ENCODE measurements around the gene ANXA11.

ANXA11 gene

DNA sequence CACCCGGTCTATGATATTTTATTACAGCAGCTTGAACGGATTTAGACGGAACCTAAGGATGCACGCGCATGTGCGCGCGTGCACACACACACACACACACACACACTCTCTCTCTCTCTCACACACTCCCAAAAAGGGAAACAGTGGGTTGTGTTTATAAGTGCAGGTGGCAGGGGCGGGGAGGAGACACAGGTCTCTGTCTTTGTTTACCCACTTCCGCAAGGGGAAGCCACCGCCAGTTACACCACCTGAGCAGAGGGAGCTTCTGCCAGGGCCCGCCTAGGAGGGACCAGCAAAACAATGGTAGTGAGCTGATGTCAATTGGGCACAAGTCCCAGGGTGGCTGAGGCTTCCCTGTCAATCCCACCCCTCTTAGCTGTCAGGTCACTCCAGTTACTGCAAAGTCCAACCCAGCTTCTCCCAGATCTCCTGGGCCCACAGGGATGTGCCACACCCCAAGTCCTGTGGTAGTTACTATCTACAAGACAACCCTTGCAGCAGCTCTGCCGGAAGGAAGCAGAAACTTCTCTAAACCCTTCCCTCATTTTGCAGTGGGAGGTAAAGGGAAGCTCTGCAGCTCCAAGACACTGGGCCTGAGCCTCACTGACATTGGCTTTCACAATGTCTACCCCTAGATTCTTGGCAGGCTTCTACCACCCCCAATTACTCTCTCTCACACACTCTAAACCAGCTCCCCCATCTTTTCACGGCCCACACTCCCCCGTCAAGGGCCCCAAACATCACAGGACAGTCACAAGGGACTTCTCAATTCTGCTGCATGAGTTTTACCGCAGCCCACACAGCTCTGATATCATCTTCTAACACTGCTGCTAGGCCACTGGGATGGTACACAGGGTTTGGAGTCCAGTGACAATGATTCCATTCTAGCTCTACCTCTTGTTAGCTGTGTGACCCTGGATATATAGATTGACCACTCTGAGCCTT is 17.6 kb downstream of the ANXA11 start:
- DNase-seq (ENCODE audit: low spot score): no peak

DNA sequence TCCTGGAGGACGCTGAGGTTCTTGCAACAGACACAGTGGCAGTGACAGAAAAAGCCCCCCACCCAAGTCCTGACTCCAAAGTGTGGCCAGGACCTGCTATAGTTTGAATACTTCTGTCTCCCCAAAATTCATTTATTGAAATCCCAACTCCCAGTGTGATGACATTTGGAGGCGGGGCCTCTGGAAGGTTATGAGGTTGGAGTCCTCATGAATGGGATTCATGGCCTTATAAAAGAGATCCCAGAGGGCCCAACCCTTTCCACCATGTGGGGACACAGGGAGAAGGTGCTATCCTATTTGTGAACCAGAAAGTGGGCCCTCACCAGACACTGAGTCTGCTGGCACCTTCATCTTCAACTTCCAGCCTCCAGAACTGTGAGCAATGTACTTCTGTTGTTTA is 18.3 kb downstream of the ANXA11 start:
- DNase-seq (ENCODE audit: low spot score): no peak

DNA sequence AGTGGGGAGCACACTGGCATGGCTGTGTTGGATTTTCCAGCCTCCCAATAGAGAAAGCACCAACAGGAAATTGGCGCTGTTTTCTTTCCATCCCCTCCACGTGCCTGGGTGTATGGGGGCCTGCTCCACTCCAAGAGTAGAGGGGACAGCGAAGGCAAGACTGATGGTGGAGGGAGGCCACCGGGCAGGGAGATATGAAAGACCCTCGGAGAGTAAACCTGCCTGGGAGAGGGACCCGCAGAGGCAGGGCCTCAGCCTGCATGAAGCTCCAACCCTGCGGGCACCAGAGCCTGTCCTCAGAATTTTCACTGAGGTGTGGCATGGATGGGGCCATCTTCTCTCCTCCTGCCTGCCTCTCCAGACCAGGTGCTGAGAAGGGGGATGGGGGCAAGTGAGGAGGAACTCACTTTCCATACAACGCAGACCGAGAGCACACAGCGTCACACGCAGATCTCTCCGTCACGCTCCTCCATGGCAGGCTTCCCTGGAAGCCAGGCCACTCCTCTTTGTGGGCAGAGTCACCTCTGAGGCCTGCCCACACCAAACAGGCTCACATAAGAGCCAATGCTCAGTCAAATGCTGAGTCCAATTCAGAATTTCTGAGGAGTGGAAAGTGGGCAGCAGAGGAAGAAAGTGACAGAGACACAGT is 18.8 kb downstream of the ANXA11 start:
- DNase-seq (ENCODE audit: low spot score): no peak

DNA sequence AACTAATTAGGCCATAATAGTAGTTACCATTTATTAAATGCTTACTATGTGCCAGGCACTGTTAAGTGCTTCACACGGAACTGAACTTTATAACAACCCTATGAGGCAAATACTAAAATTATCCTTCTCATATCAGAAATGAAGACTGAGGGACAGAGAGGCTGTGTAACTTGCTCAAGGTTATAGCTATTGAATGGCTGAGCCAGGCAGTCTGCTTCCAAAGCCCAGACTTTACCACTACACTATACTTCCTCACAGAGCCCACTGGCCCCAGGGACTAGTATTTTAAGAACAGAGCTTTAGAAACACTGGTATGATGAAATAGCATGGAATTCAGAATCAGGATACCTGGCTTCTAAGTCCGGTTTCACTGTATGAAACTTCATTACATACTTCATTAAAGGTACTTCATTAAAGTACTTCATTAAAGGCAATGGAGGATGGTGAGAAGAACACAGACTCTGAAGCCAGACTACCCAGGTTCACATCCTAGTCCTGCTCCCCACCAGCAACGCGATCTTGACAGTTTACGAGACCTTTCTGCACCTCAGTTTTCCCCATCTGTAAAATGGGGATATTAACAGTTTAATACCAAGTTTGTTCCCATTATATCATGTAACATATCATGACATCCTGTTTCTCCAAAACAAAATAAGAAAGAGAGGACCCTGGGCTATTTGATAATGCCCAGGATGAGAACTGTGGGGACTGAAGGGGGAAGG is 19.6 kb downstream of the ANXA11 start:
- no peak for DNase-seq (ENCODE audit: low spot score)

DNA sequence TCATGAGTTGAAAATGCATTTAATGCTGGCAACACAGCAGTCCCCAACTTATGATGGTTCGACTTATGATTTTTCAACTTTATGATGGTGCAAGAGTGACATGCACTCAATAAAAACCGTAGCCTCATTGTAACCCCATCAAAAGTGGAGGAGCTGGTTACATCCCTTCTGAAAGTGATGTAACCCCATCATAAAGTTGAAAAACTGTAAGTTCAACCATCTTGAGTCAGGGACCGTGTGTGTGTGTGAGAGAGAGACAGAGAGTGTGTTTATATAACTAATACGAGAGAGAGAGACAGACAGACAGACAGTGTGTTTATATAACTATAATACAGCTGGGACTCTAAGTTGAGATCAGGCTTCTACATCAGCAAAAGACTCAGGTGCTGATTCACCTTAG is 21.0 kb downstream of the ANXA11 start:
- DNase-seq (ENCODE audit: low spot score): no peak

DNA sequence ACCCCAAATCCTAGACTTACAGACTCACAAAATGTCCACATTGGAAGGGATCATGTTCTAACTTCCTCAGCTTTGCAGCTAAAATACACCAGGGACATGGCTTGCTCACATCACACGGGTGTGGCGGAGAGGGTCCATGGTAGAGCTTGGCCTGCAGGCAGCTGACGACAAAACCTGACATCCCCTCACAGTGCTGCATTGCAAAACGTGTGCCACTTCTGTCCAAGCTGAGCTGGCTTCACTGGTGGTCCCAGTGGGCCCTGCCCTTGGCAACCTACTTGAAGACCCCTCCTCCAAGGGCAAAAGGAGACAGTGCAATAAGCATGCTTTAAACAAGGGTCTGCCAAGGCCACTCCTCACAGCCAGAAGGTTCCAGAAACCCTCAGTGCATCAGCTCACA is 21.9 kb downstream of the ANXA11 start:
- no peak for DNase-seq (ENCODE audit: low spot score)

DNA sequence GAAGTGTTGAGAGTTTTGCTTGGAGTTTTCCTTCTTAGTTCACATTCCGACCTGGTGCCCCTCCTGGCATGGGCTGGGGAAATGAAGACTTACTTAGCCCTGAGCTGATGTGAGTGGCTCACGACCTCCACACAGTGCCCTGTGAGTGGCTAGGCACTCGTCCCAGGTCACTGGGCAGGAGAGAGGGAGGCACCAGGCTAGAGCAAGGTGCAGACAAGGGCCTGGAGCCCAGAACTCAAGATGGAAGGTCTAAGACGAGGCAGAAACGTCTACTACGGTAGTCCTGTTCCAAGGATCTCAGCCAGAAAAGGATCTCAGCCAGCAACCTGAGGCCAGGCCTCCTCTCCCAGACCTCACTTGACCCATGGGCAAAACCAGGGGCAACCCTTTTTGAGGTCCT is 22.4 kb downstream of the ANXA11 start:
- DNase-seq (ENCODE audit: low spot score): no peak

DNA sequence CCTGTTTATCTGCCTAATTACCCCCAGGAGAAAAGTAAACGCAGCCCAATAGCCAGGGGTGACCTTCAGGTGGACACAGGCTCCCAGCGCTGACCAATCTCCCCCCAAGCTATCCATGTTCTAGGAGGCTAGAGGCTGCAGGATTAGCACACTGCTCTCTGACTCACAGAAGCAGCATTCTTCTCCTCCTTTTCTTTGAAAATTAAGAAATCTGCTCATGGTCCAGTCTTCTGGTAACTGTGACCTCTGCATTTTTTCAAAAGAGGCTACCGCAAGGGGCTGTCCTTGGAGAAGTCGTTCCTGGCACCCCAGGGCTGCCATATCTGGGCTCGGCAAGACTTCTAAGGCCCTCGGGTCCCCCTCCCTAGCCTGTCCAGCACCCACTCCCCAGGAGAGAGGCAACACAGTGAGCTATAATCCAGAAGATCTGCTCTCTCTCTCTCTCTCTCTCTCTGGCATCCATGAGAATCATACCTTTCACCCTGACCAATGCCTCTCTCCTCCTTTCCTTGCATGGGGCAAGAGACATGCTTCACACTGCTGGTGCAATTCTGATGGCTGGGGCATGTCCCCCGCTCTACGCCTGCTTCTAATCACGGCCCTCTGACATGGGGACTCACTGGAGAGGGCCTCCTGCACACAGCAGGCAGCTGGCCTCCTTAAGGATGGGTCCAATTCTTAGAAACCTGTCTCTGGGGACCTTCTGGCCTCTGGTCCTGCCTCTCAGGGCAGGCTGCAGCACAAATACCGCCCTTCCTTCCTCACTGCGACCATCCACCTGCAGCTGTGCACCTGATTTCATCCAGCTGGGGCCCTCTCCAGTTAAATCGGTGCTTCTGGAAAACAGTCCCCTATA is 27.3 kb downstream of the ANXA11 start:
- DNase-seq (ENCODE audit: low spot score): no peak

DNA sequence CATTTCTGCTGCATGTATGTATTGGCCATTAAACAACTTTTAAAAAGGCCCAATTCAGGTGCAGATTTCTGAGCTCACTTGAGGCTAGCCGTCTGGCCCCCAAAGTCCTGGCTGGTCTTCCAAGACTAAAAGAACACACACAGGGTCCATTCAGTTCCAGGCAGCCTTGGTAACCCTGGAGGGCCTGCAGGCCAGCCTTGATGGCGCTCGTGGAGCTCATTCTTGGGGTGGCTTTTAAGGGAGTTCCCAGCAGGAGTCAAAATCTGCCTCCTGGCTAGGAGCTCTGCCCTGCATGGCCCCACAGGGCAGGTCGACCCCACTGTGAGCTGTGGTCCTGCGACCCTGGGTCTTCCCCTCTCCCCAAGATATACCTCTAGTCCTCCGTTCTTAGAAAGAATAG is 28.8 kb downstream of the ANXA11 start:
- DNase-seq (ENCODE audit: low spot score): no peak

DNA sequence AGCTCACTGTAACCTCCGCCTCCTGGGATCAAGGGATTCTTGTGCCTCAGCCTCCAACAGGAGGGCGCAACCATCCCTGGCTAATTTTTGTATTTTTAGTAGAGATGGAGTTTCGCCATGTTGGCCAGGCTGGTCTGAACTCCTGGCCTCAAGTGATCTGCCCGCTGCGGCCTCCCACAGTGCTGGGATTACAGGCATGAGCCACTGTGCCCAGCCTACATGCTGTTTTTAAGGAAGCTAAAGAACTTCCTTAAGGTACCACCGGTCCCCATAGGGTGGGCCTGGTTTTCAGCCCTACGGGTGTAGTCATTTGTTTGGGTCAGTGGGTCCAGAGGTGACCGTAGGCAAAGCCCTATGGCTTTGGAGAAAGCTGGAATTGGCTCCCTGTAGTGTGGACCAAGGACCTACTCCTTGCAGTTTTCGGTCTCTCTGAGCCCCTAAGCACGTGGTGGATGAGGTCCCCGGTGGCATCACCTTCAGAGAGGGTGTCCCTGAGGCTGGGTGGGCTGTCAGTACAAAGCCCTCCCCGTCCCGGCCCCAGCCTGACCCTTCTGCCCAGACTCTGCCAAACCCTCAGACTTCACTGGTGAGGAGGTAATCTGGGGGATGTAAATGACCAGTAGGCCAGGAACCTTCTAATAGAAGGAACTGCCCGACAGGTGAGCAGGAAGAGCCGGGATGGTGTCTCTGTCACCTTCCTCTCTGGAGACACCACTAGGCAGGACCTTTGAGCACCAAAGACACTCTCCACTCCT is 30.5 kb downstream of the ANXA11 start:
- DNase-seq (ENCODE audit: low spot score): no peak

DNA sequence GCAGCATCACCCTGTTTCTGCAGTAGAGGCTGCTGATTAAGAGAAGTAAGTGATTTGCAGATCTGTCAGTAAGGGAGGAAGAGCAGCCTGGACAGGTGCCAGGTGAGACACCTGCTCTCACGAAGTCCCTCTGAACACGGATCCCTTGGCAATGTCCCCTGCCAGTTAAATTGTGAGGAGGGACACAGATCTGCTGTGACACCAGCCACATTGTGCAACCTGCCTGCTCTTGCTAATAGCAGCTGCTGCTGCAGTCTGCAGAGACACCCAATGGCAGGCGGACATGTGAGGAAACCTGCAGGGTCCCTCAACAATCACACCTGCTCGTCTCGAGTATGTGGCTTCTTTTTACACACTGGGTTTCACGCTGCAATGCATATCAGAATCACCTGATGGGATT is 31.9 kb downstream of the ANXA11 start:
- DNase-seq (ENCODE audit: low spot score): peak; percentile 29

DNA sequence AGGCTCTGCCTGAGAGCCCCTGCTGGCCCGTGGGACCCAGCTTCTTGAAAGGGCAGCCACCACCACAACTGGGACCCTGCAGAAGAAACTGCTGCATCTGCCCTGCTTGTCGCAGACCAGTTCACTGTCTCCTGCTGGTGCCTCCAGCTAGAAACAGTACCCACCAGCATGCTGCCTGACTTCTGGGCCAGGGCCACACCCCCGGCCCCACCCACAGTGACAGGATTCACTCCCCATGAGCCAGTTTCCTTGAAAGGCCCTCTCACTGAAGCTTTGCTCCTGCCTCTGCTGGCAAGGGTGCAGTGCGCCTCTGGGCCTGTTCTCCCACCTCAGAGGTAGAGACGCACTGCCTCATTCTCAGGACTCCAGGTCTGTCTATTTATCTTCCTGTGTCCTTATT is 32.4 kb downstream of the ANXA11 start:
- no peak for DNase-seq (ENCODE audit: low spot score)

DNA sequence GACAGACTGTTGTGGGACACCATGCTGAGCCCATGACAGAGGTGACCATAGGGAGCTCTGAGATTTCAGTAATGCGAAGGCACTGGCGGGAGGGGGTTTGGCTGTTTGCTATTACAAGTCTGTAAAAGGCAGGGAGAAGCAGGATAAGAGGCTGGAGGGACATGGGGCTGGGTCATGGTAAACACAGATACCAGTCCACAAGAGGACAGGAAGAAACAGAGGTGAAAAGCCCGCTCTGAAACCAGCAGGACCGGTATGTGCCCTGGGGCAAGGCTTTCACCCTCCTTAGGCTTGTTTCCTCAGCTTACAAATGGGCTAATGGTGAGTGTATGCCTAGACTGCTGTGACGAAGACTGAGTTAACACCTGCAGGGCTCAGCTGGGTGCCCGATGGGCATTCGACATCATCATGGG is 34.1 kb downstream of the ANXA11 start:
- no peak for DNase-seq (ENCODE audit: low spot score)

DNA sequence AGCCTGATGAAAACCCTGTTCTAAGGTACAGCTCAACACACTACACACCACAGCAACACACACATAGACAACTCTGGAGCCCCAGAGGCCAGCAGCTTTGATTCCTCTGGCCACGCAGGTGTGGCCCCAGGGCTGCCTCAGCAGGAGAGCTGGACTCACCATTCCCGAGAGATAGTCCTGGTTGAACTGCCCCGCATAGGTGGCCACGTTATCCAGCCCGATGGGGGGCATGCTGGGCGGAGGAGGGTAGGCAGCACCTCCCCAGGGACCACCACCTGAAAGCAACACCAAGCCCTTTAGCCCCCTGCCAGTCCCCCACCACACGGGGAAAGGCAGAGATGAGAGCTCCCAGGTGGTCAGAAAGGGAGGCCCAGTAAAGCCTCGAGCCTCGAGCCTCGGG is 34.7 kb downstream of the ANXA11 start:
- DNase-seq (ENCODE audit: low spot score): no peak

DNA sequence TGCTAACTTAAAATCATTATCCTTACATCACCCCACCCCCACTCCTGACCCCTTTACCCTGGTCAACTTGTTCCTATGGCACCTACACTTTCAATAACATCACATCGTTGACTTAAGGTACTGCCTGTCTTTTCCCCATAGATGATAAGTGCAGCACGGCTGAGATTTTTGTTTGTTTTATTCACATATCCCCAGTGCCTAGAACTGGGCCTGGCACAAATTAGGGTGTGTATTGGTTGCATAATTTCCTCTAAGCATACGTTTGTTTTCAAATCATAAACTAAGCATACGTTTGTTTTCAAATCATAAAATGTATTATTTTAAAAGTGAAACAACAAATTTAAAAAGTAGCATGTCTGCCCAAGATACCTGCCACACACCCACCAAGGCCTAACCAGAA is 35.3 kb downstream of the ANXA11 start:
- DNase-seq (ENCODE audit: low spot score): no peak

DNA sequence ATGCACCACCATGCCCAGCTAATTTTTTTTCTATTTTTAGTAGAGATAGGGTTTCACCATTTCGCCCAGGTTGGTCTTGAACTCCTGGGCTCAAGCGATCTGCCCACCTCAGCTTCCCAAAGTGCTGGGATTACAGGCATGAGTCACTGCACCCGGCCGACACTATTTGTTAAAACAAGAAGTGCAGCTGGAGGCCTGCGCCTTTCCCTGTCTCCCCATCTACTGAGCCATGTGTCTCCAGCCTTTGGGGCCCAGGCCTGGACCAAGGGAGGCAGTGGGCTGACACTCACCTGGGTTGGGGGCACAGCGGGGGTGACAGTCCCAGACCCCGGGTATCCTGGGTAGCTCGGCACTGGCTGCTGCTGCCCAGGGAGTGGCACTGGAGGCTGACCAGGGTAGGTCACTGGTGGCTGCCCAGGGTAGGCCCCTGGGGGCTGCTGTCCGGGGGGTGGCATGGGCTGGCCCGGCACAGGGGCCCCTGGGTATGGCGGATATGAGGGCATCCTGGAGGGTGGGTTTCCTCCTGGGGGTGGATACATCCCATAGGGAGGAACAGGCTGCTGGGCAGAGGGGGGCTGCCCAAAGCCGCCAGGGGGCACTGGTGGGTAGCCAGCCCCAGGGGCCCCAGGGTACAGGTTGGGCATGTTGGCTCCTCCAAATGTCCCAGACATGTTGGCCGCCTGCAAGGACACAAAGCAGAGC is 36.5 kb downstream of the ANXA11 start:
- no peak for DNase-seq (ENCODE audit: low spot score)

DNA sequence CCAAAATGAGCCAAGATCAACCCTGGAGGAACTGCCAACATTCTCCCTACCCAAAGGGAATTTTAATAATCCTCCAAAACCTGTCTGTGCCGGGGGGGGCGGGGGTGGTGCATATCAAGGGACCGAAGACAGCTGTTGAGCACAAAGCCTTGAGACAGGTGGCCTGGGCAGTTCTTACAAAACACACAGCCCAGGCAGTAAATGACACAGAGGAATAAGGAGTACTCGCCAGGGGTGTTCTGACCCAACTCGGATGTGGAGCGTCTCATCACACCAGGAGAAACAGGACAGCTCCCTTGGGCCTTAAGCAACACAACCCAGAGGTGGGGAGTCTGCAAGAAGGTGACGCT is 37.2 kb downstream of the ANXA11 start:
- peak; percentile 37 for DNase-seq (ENCODE audit: low spot score)

DNA sequence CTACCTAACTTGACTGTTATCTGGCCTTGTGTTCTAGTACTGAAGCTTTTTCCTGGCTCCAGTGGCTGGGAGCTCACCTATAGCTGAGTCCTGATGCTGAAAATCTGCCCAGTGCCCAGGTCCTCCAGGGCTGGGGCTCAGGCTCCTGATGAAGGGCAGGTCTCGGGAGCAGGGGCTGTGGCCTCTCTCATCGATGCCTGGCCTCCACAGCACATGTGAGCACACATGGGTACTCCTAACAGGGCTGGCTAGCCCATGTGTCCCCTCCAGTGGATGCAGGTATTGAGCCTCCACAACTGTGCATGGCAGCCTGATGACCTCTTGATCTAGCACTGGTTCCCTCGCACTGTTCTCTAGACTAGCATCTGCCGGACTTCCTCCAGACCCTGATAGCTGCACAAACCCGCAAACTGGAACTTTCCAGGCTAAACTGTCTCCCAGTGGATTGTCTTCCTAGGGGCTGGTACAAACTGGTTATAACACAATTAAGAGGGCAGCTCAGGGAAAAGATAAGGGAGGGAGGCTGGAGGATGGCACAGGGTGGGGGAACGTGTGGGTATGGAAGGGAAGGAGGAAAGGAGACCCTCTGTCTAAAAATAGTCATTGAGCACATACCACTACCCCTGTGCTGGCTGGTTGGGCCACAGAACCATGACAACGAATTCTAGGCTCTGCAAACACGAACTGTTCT is 37.7 kb downstream of the ANXA11 start:
- DNase-seq (ENCODE audit: low spot score): no peak

DNA sequence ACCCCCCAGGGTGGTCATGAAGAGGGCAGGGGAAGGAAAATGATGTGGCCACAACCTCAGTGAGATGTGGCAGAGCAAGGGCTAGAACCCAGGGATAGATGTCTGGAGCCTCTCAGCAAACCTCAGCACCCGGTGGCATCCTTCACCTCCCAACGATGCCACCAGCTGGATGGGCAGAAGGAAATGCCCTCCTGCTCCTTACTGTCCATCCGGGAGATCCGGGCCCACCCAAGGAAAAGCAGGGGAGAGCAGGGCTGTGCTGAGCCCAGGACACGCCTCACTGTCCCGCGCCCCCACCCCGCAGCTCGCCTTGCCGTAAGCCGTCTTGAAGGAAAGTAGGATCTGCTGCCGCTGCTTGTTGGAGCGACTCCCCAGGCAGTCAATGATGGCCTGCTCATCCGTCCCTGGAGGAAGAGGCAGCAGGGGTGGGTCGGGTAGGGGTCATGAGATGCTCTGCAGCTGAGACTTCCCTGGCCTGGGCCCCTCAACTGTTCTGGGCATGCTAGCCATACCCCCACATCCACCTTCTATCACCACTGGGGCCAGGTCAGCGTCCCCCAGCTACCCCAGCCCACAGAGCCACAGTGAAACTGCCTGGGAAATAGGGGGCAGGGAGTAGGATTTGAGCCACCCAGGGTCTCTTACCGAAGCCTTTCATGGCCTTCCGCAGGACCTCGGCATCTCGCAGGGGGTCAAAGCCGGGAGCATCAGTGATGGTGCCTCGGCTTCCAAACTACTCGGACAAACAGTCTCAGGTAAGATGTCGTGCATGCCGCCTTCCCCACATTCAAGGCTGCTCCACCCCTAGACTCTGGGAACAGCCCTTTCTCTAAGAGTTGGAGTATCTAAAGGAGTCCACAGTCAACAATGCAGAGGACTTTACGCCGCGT is 38.5 kb downstream of the ANXA11 start:
- DNase-seq (ENCODE audit: low spot score): no peak
